Trophoblast cell (in vitro differentiated cells and primary cell): ENCODE results near the gene TLCD3A.

Source experiments
- DNase-seq, 2 donors: peaks; one replicate each; pipeline ENCODE4 v3.0.0-alpha.2; 2016
- H2AFZ ChIP-seq: 2 replicates; pipeline ENCODE4 v1.6.1; 2013; ENCODE audit warnings: low read length, moderate library complexity, mild to moderate bottlenecking; ENCODE audit not compliant: insufficient read depth, poor library complexity
- H2AK5ac ChIP-seq: 2 replicates; pipeline ENCODE4 v1.6.1; 2013; ENCODE audit warnings: mild to moderate bottlenecking, low read length
- H2BK120ac ChIP-seq: 2 replicates; pipeline ENCODE4 v1.6.1; 2013; ENCODE audit warnings: low read length, mild to moderate bottlenecking, moderate library complexity; ENCODE audit not compliant: insufficient read depth, poor library complexity
- H2BK12ac ChIP-seq: 2 replicates; pipeline ENCODE4 v1.6.1; 2013; ENCODE audit warnings: mild to moderate bottlenecking, low read length, moderate library complexity
- H2BK5ac ChIP-seq: 2 replicates; pipeline ENCODE4 v1.6.1; 2013; ENCODE audit warnings: low read length, low read depth, moderate library complexity, mild to moderate bottlenecking; ENCODE audit not compliant: poor library complexity
- H3K14ac ChIP-seq: 2 replicates; pipeline ENCODE4 v1.6.1; 2013; ENCODE audit warnings: mild to moderate bottlenecking, low read length
- H3K18ac ChIP-seq: 2 replicates; pipeline ENCODE4 v1.6.1; 2013; ENCODE audit warnings: mild to moderate bottlenecking, low read length
- H3K23ac ChIP-seq: 2 replicates; pipeline ENCODE4 v1.6.1; 2013; ENCODE audit warnings: low read length
- H3K27ac ChIP-seq: 2 replicates; pipeline ENCODE4 v1.5.1; 2013; ENCODE audit warnings: low read depth, mild to moderate bottlenecking, inconsistent platforms, low read length, moderate library complexity
- H3K27me3 ChIP-seq: 2 replicates; pipeline ENCODE4 v1.6.1; 2013; ENCODE audit warnings: inconsistent platforms, mild to moderate bottlenecking, low read length, moderate library complexity; ENCODE audit not compliant: insufficient read depth
- H3K36me3 ChIP-seq, 2 experiments: 1 replicate in 1 of 2; 2 replicates in 1 of 2; pipeline ENCODE4 v1.6.1; 2013; ENCODE audit warnings: low read length in 2 of 2, mild to moderate bottlenecking in 2 of 2, moderate library complexity in 1 of 2; ENCODE audit not compliant: insufficient read depth in 2 of 2, control insufficient read depth in 1 of 2
- H3K4ac ChIP-seq: 2 replicates; pipeline ENCODE4 v1.6.1; 2013; ENCODE audit warnings: low read depth, mild to moderate bottlenecking, low read length, moderate library complexity
- H3K4me1 ChIP-seq, 2 experiments: 1 replicate in 1 of 2; 2 replicates in 1 of 2; pipeline ENCODE4 v1.6.1; 2013; ENCODE audit warnings: low read length in 2 of 2, mild to moderate bottlenecking in 2 of 2, moderate library complexity in 1 of 2; ENCODE audit not compliant: insufficient read depth in 2 of 2, control insufficient read depth in 1 of 2
- H3K4me2 ChIP-seq: 2 replicates; pipeline ENCODE4 v1.6.1; 2013; ENCODE audit warnings: inconsistent platforms, mild to moderate bottlenecking, low read length, moderate library complexity
- H3K4me3 ChIP-seq: 2 replicates; pipeline ENCODE4 v1.5.1; 2013; ENCODE audit warnings: mild to moderate bottlenecking, low read depth, low read length, inconsistent platforms
- H3K79me1 ChIP-seq: one replicate; pipeline ENCODE4 v1.6.1; 2013; ENCODE audit warnings: low read length
- H3K79me2 ChIP-seq: 2 replicates; pipeline ENCODE4 v1.6.1; 2013; ENCODE audit warnings: low read length, mild to moderate bottlenecking; ENCODE audit not compliant: control insufficient read depth, insufficient read depth, poor library complexity
- H3K9ac ChIP-seq: 2 replicates; pipeline ENCODE4 v1.6.1; 2013; ENCODE audit warnings: mild to moderate bottlenecking, low read length
- H3K9me3 ChIP-seq: 2 replicates; pipeline ENCODE4 v1.6.1; 2013; ENCODE audit warnings: low read depth, mild to moderate bottlenecking, control low read depth, inconsistent platforms, low read length; ENCODE audit not compliant: insufficient read depth
- H4K12ac ChIP-seq: 2 replicates; pipeline ENCODE4 v1.6.1; 2013; ENCODE audit warnings: low read depth, mild to moderate bottlenecking, low read length, moderate library complexity
- H4K8ac ChIP-seq: 2 replicates; pipeline ENCODE4 v1.6.1; 2013; ENCODE audit warnings: low read depth, mild to moderate bottlenecking, low read length, moderate library complexity
- H4K91ac ChIP-seq: one replicate; pipeline ENCODE4 v1.6.1; 2013; ENCODE audit warnings: low read depth, mild to moderate bottlenecking, low read length, moderate library complexity
- WGBS: extraction: QIAGEN DNeasy Blood & Tissue Kit; methylation state at CpG from one replicate; pipeline ENCODE4 v1.1.7; 2013; ENCODE audit warnings: missing lambda C conversion rate; ENCODE audit not compliant: insufficient read length, insufficient coverage; ENCODE audit errors: extremely low coverage; 5-methylcytosine and 5-hydroxymethylcytosine counted together

Gene TLCD3A

DNA sequence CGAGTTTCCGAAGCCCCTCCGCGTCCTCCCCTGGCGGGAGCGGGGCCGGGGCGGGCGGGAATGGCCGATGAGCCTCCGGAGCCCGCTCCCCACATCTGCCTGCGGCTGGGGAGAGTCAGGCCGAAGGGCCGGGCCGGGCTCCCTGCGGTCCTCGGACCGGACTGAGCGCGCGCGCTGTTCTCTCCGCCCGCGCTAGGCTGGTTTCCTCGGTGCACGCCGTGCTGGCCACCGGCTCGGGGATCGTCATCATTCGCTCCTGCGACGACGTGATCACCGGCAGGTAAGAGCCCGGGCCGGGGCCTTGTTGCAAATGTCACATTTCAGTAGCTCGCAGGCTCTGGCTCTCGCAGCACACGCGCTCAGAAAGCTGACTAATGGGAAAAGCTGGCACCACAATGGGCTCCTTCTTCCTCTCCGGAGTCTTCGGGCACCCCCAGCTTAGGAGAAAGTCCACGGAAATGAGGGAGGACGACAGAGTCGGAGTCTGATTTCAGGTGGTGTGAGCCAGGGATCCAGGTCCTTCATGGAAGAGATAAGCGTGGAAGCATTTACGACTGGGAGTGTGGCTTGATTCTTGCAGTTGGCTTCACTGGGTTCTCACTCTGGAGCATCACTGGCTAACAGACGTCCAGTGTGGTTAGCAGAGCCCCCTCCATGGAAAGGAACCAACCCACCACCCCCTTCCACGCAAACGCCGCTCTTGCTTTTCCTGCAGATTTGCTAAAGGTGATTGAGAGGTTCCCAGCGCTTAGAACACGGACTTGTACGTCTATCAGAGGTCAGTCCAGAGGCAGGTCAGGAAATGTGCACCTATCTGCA lies 715 bp downstream of the TLCD3A start:
- Histone ChIP-seq H4K8ac (peak overlapping the region; percentile 80), H3K18ac (peak overlapping the region; percentile 80), H3K9ac (peak overlapping the region; percentile 87), H3K4me2 (peak overlapping the region; percentile 75), H3K14ac (peak overlapping the region; percentile 62), H4K91ac (peak overlapping the region; percentile 90), H2AFZ (peak overlapping the region; percentile 80), H3K4me1 (peaks cover 2 to 4% of the 10 kb centered on the region in 2 experiments), H3K36me3 (peaks cover 4 to 7% of the 10 kb centered on the region in 2 experiments), H3K79me1 (peaks cover 12% of the 10 kb centered on the region), H3K4ac (peak overlapping the region; percentile 92), H2BK120ac (peak overlapping the region; percentile 26), H3K9me3 (no peaks in the 10 kb centered on the region), H3K27ac (peak overlapping the region; percentile 51), H2BK12ac (peak overlapping the region; percentile 32), H3K4me3 (peak overlapping the region; percentile 89), H3K79me2 (peaks cover 10% of the 10 kb centered on the region), H3K23ac (no peak overlapping the region), H3K27me3 (no peaks in the 10 kb centered on the region), H2AK5ac (peak overlapping the region; percentile 35), H4K12ac (peak overlapping the region; percentile 50), H2BK5ac (peak overlapping the region; percentile 75)
- WGBS = no CpG with 5 or more reads among the region's 57 CpGs
- DNase-seq = peak in 1 of 2 donors; percentile 51

DNA sequence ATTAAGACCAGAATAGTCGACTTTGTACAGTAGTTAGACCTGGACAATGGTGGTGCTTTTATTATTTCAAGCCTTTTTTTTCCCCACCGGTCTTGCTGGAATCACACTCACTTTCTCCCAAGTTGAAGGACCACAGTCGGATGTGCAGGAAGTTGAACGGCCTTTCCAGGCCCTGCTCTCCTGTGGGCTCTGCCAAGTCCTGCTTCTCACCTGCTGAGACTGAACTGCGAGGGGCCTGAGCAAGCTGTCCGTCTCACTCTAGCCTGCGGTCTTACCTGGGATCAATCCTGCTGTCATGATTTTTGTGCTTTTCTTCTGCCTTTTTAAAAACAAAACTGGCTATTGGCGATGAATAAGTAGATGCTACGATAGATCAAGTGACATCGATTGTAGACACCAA lies 1.3 kb downstream of the TLCD3A start:
- no peak for DNase-seq
- H3K4me2 ChIP-seq = peak overlapping the region; percentile 75
- no peak overlapping the region for H2BK5ac ChIP-seq
- no peak overlapping the region for H2AK5ac ChIP-seq
- WGBS = no CpG with 5 or more reads among the region's 10 CpGs
- no peak overlapping the region for H3K14ac ChIP-seq
- H3K27me3 ChIP-seq = no peaks in the 10 kb centered on the region
- peaks cover 12% of the 10 kb centered on the region for H3K79me1 ChIP-seq
- H3K4me1 ChIP-seq = peaks cover 2 to 4% of the 10 kb centered on the region in 2 experiments
- no peaks in the 10 kb centered on the region for H3K9me3 ChIP-seq
- H4K91ac ChIP-seq = no peak overlapping the region
- H3K23ac ChIP-seq = no peak overlapping the region
- no peak overlapping the region for H4K8ac ChIP-seq
- no peak overlapping the region for H4K12ac ChIP-seq
- H3K79me2 ChIP-seq = peaks cover 10% of the 10 kb centered on the region
- no peak overlapping the region for H3K4ac ChIP-seq
- H3K27ac ChIP-seq = no peak overlapping the region
- H2AFZ ChIP-seq = no peak overlapping the region
- H2BK120ac ChIP-seq = no peak overlapping the region
- no peak overlapping the region for H3K9ac ChIP-seq
- H3K4me3 ChIP-seq = no peak overlapping the region
- no peak overlapping the region for H2BK12ac ChIP-seq
- no peak overlapping the region for H3K18ac ChIP-seq
- H3K36me3 ChIP-seq = peaks cover 8 to 13% of the 10 kb centered on the region in 2 experiments

DNA sequence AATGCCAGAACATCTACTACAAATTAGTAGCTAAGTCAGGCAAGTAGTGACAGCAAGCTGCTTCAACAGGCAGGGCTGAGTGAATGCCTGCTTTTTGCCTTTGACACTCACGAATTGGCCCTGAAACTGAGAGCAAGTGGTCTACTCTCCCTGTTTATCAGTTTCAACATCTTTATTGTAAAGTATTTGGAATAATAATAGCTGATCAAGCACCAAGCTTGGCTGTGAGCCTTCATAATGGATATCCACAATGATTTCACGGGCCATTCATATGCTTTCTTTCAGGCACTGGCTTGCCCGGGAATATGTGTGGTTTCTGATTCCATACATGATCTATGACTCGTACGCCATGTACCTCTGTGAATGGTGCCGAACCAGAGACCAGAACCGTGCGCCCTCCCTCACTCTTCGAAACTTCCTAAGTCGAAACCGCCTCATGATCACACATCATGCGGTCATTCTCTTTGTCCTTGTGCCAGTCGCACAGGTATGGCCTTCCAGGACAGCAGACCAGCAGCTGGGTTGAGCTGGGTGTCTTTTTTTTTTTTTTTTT lies 5.2 kb downstream of the TLCD3A start:
- Histone ChIP-seq H3K23ac (no peak overlapping the region), H3K14ac (no peak overlapping the region), H2BK120ac (no peak overlapping the region), H3K27ac (no peak overlapping the region), H4K8ac (no peak overlapping the region), H3K27me3 (no peaks in the 10 kb centered on the region), H2BK5ac (no peak overlapping the region), H3K18ac (no peak overlapping the region), H4K91ac (no peak overlapping the region), H3K79me2 (peaks cover 5% of the 10 kb centered on the region), H2AFZ (no peak overlapping the region), H2BK12ac (no peak overlapping the region), H3K4me2 (no peak overlapping the region), H3K4me3 (no peak overlapping the region), H3K4ac (no peak overlapping the region), H4K12ac (no peak overlapping the region), H3K36me3 (peaks cover 34 to 39% of the 10 kb centered on the region in 2 experiments), H2AK5ac (no peak overlapping the region), H3K9me3 (no peaks in the 10 kb centered on the region), H3K9ac (no peak overlapping the region), H3K4me1 (peaks cover 2% of the 10 kb centered on the region in 2 experiments), H3K79me1 (peaks cover 5% of the 10 kb centered on the region)
- DNase-seq = no peak
- no CpG with 5 or more reads among the region's 13 CpGs for WGBS

DNA sequence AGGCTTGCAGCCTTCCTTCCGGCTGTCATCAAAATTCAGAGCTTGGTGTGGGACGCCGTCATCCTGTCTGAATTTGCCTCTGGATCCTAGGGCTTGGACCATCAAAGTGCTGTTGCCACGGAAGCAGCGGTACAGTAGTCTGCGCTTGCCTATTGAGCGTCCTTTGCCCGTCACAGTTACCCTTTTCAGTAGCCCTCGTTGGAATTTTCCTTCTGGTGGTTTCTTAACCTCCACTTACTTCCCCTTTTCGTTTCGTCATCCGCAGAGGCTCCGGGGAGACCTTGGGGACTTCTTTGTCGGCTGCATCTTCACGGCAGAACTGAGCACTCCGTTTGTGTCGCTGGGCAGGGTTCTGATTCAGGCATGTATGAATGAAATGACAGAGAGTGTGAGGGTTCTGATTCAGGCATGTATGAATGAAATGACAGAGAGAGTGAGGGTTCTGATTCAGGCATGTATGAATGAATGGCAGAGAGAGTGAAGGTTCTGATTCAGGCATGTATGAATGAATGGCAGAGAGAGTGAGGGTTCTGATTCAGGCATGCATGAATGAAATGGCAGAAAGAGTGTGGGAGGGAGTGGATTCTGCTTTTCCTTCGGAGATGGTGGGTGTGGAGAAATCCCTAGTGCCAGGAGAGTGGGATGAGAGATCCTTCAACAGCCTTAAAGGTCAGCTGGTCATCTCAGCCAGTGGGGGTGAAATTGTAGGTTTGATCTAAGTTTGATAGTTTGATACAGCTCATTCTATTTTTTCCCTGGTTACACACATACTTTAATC lies 8.0 kb downstream of the TLCD3A start:
- Histone ChIP-seq H4K12ac (no peak overlapping the region), H3K4me2 (no peak overlapping the region), H4K8ac (no peak overlapping the region), H3K14ac (no peak overlapping the region), H3K79me2 (no peaks in the 10 kb centered on the region), H3K23ac (no peak overlapping the region), H2BK12ac (no peak overlapping the region), H3K4me3 (no peak overlapping the region), H3K18ac (no peak overlapping the region), H3K4ac (no peak overlapping the region), H2AK5ac (no peak overlapping the region), H3K79me1 (no peaks in the 10 kb centered on the region), H3K9ac (no peak overlapping the region), H4K91ac (no peak overlapping the region), H2BK5ac (no peak overlapping the region), H3K4me1 (no peaks in the 10 kb centered on the region), H2BK120ac (no peak overlapping the region), H3K27ac (no peak overlapping the region), H3K9me3 (no peaks in the 10 kb centered on the region), H2AFZ (no peak overlapping the region), H3K27me3 (no peaks in the 10 kb centered on the region), H3K36me3 (peaks cover 50 to 54% of the 10 kb centered on the region in 2 experiments)
- peak; percentile 31 to 44 for DNase-seq
- WGBS = no CpG with 5 or more reads among the region's 18 CpGs
